Right lobe of liver (tissue), 6 donors: ENCODE results near the gene NELL2. TPM values are rescaled to one million over a fixed set of nuclear protein-coding genes. Genes with fewer than 3 reads are reported as not detected.

Source experiments
- ATAC-seq, 4 donors: fragments of 200-7000 bp; cut with Tn5 transposase; one replicate each; pipeline ENCODE4 v1.9.1; 2020; ENCODE audit warnings: mild to moderate bottlenecking in 4 of 4, moderate library complexity in 4 of 4
- DNase-seq, 3 donors: peaks; one replicate each; pipeline ENCODE4 v3.0.0-alpha.2; 2020
- H3K27ac ChIP-seq, 3 donors: fragments of 200-600 bp; one replicate each; pipeline ENCODE4 v1.8.0; 2022
- H3K27me3 ChIP-seq, 2 donors: fragments of 200-600 bp; one replicate each; pipeline ENCODE4 v1.8.0; 2022
- H3K36me3 ChIP-seq, 4 donors: fragments of 200-600 bp; sonication (generic) in 1 of 4; one replicate each; pipeline versions ENCODE4 v1.5.1 to v1.8.0; 2017 to 2022; ENCODE audit warnings: control low read depth in 1 of 4
- H3K4me1 ChIP-seq, 4 donors: fragments of 200-600 bp; sonication (generic) in 1 of 4; one replicate each; pipeline versions ENCODE4 v1.5.1 to v1.8.0; 2017 to 2022; ENCODE audit warnings: control low read depth in 1 of 4
- H3K4me3 ChIP-seq, 3 donors: fragments of 200-600 bp; one replicate each; pipeline ENCODE4 v1.8.0; 2022
- H3K9me3 ChIP-seq, 4 donors: fragments of 200-600 bp; sonication (generic) in 1 of 4; one replicate each; pipeline versions ENCODE4 v1.5.1 to v1.8.0; 2017 to 2022; ENCODE audit warnings: control low read depth in 1 of 4
- POLR2A ChIP-seq: fragments of 450-650 bp; IDR thresholded peaks from one replicate; pipeline ENCODE4 v1.6.1; 2017; ENCODE audit warnings: antibody characterized with exemption, mild to moderate bottlenecking
- whole genome bisulfite sequencing: methylation state at CpG from one replicate; pipeline ENCODE4 v1.1.6; 2018; ENCODE audit warnings: low coverage, low lambda C conversion rate; ENCODE audit not compliant: insufficient coverage; ENCODE audit errors: missing lambda C conversion rate; 5-methylcytosine and 5-hydroxymethylcytosine counted together
- intact Hi-C, 2 donors: fragments of 100-400 bp; cut with DNase I; formaldehyde crosslinking; loops; one replicate each; pipeline versions ENCODE4 v1.11.2 to v1.14.1; 2022
- total RNA-seq, 6 experiments: library from RNA; depleted of rRNA in 2 of 6; stranded (reverse); fragments of >200 nt in 2 of 6; fragmentation: NEBNext Ultra II Directional in 3 of 6; extraction: Animal tissue kit (Norgen Biotek cat#: 25700) in 3 of 6; gene quantifications; one replicate each; pipeline versions ENCODE4 v1.1.0 to v1.2.4, GENCODE V29; 2016 to 2023
- TF ChIP-seq, protein P1 (sequence below), 4 donors: fragments of 200-600 bp in 3 of 4; fragments of 450-650 bp in 1 of 4; IDR thresholded peaks; one replicate each; pipeline versions ENCODE4 v1.5.1 to v1.8.0; 2016 to 2022; ENCODE audit warnings: antibody characterized with exemption in 4 of 4, mild to moderate bottlenecking in 2 of 4
- donor health status: DM: no; HTN: yes; CAD: no.
- donor health status: DM: no; HTN: no; CAD: no.
- donor health status: DM: no; HTN: no; CAD: no.
- donor health status: DM: no; HTN: yes; CAD: no.
- donor health status: DM: no; HTN: yes; CAD: no.

The NELL2 gene
- total RNA-seq, 6 experiments from 2014 or later: 0.15 to 0.43 (median 0.43) TPM; not detected in 3

DNA sequence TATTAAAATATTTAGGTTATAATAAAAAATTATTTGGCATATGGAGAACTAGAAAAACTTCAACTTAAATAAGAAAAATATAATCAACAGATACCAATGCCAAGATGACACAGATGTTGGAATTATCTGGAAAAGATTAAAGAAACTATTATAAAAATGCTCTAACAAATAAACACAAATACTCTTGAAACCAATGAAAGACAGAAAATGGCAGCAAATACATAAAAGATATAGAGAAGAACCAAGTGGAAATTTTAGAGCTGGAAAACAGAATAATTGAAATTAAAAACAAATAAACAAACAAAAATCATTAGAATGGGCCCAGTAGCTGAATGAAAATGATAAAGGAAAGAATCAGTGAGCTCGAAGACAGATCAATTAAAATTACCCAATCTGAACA is 5.1 kb upstream of the NELL2 start:
- no peak for ATAC-seq
- intact Hi-C loops: no loop called here
- no peak for DNase-seq
- Histone ChIP-seq H3K4me1 (peaks cover 0 to 5% (median 0%) of the 10 kb centered on the region in 4 donors), H3K4me3 (no peak overlapping the region), H3K27me3 (no peaks in the 10 kb centered on the region), H3K36me3 (no peaks in the 10 kb centered on the region), H3K9me3 (no peaks in the 10 kb centered on the region), H3K27ac (no peak overlapping the region)
- TF ChIP-seq, protein P1, sequence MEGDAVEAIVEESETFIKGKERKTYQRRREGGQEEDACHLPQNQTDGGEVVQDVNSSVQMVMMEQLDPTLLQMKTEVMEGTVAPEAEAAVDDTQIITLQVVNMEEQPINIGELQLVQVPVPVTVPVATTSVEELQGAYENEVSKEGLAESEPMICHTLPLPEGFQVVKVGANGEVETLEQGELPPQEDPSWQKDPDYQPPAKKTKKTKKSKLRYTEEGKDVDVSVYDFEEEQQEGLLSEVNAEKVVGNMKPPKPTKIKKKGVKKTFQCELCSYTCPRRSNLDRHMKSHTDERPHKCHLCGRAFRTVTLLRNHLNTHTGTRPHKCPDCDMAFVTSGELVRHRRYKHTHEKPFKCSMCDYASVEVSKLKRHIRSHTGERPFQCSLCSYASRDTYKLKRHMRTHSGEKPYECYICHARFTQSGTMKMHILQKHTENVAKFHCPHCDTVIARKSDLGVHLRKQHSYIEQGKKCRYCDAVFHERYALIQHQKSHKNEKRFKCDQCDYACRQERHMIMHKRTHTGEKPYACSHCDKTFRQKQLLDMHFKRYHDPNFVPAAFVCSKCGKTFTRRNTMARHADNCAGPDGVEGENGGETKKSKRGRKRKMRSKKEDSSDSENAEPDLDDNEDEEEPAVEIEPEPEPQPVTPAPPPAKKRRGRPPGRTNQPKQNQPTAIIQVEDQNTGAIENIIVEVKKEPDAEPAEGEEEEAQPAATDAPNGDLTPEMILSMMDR (IDR thresholded peaks at IDR 0.05): no peak
- TF ChIP-seq POLR2A: no peak
- WGBS: 58% methylated on average over 1 of the region's 1 CpG

- intact Hi-C loops: no loop called here
- no peaks in the 10 kb centered on the region for H3K36me3 ChIP-seq
- ATAC-seq: peak; percentile 57 to 72 (median 66)
- TF ChIP-seq POLR2A: no peak
- TF ChIP-seq, protein P1 (IDR thresholded peaks at IDR 0.05): no peak
- DNase-seq: peak in 2 of 3 donors; percentile 38 to 60
- H3K4me1 ChIP-seq: peaks cover 0 to 17% (median 4%) of the 10 kb centered on the region in 4 donors
- no peaks in the 10 kb centered on the region for H3K9me3 ChIP-seq
- H3K27ac ChIP-seq: no peak overlapping the region
- H3K4me3 ChIP-seq: peak overlapping the region; percentile 16 to 51 (median 44)
- WGBS: 4% methylated on average over 25 of the region's 42 CpGs
- peaks cover 0 to 14% of the 10 kb centered on the region in 2 donors for H3K27me3 ChIP-seq
Observed at GRCh38 chr12:44876544-44877410, 662 bp upstream of the NELL2 start.

GRCh38 chr12:44875417-44875953 is 630 bp downstream of the NELL2 start:
- TF ChIP-seq POLR2A: no peak
- intact Hi-C loops: no loop called here
- Histone ChIP-seq H3K9me3 (no peaks in the 10 kb centered on the region), H3K27me3 (peaks cover 0 to 14% of the 10 kb centered on the region in 2 donors), H3K27ac (no peak overlapping the region), H3K4me3 (peak overlapping the region; percentile 16 to 51 (median 44)), H3K4me1 (peaks cover 0 to 17% (median 4%) of the 10 kb centered on the region in 4 donors), H3K36me3 (no peaks in the 10 kb centered on the region)
- WGBS: 2% methylated on average over 24 of the region's 27 CpGs
- peak; percentile 25 to 43 (median 36) for ATAC-seq
- DNase-seq: no peak

GRCh38 chr12:44874981-44875416 is 1.1 kb downstream of the NELL2 start:
- no peak for TF ChIP-seq POLR2A
- TF ChIP-seq, protein P1 (IDR thresholded peaks at IDR 0.05): no peak
- Histone ChIP-seq H3K27ac (no peak overlapping the region), H3K27me3 (peaks cover 0 to 14% of the 10 kb centered on the region in 2 donors), H3K4me1 (peaks cover 0 to 17% (median 4%) of the 10 kb centered on the region in 4 donors), H3K4me3 (peak overlapping the region in 1 of 3 donors; percentile 51), H3K9me3 (no peaks in the 10 kb centered on the region), H3K36me3 (no peaks in the 10 kb centered on the region)
- ATAC-seq (peak; percentile 11 to 39 (median 22)), DNase-seq (peak in 1 of 3 donors; percentile 48)
- intact Hi-C loops: no loop called here
- WGBS: under 1% methylated on average over 12 of the region's 12 CpGs

DNA sequence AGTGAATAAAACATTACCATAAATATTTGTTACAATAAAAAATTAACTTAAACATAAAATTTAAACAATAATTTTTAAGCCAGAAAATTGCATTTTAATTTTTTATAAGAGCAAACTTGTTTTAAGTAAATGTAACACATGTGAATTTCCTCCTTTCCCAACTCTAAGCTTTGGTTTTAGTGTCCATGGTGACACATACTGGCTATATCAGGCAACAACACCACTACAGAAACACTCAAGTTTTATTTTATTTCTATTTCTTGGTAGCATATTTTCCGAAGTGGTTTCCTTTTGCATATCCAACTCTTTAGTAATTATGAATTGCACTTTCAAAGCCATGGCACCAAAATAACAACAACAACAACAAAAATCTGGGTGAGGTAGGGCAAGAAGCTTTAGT is 2.2 kb downstream of the NELL2 start:
- Histone ChIP-seq H3K36me3 (no peaks in the 10 kb centered on the region), H3K27me3 (peaks cover 0 to 14% of the 10 kb centered on the region in 2 donors), H3K4me1 (peaks cover 0 to 17% (median 4%) of the 10 kb centered on the region in 4 donors), H3K4me3 (no peak overlapping the region), H3K27ac (no peak overlapping the region), H3K9me3 (no peaks in the 10 kb centered on the region)
- TF ChIP-seq, protein P1 (IDR thresholded peaks at IDR 0.05): peak in 1 of 4 donors; percentile 8
- no peak for TF ChIP-seq POLR2A
- intact Hi-C loops: no loop called here
- 36% methylated on average over 1 of the region's 1 CpG for WGBS
- DNase-seq: no peak
- no peak for ATAC-seq
